ENCODE measurements around the gene VPS72.

GRCh38 chr1:151210830-151211229, 20.8 kb upstream of the VPS72 start:
- TF ChIP-seq, protein P1, sequence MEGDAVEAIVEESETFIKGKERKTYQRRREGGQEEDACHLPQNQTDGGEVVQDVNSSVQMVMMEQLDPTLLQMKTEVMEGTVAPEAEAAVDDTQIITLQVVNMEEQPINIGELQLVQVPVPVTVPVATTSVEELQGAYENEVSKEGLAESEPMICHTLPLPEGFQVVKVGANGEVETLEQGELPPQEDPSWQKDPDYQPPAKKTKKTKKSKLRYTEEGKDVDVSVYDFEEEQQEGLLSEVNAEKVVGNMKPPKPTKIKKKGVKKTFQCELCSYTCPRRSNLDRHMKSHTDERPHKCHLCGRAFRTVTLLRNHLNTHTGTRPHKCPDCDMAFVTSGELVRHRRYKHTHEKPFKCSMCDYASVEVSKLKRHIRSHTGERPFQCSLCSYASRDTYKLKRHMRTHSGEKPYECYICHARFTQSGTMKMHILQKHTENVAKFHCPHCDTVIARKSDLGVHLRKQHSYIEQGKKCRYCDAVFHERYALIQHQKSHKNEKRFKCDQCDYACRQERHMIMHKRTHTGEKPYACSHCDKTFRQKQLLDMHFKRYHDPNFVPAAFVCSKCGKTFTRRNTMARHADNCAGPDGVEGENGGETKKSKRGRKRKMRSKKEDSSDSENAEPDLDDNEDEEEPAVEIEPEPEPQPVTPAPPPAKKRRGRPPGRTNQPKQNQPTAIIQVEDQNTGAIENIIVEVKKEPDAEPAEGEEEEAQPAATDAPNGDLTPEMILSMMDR (conservative IDR thresholded peaks at IDR 0.05; ENCODE audit: low read length), result no peak
- TF ChIP-seq EZH2phosphoT487 (IDR thresholded peaks at IDR 0.05; ENCODE audit: borderline replicate concordance), result no peak

Data from Loucy (cell line).